GM12878 (cell line): Measurements from ENCODE around the gene SLC19A1. TPM values are rescaled to one million over a fixed set of nuclear protein-coding genes. Genes with fewer than 3 reads are reported as not detected.

ENCODE experiments used
- ATAC-seq: fragments of 200-7000 bp; cut with Tn5 transposase; 3 replicates; pipeline ENCODE4 v1.9.1; 2020; ENCODE audit warnings: mild to moderate bottlenecking, moderate library complexity
- Bru-seq: library from RNA; stranded (reverse); fragments of 400-500 nt; gene quantifications from one replicate; lab custom pipeline; 2021; lab: Mats Ljungman, UMichigan
- BruChase-seq, 2 experiments: library from RNA; stranded (reverse); fragments of 400-500 nt; gene quantifications; one replicate each; lab custom pipeline; 2021; lab: Mats Ljungman, UMichigan
- BruUV-seq: library from RNA; stranded (reverse); fragments of 400-500 nt; replicated peaks from 2 replicates; lab custom pipeline; 2021; lab: Mats Ljungman, UMichigan
- CTCF ChIA-PET: fragments of 300-600 bp; sonication (Branson Sonifier 250); formaldehyde crosslinking; extraction: SDS; loops from one replicate; lab custom pipeline; 2021; ENCODE audit warnings: inconsistent platforms; lab: Yijun Ruan, JAX
- POLR2A ChIA-PET: fragments of 350-600 bp; formaldehyde crosslinking; extraction: SDS; loops from one replicate; lab custom pipeline; 2021; ENCODE audit warnings: inconsistent platforms; lab: Charles Lee
- RAD21 ChIA-PET: fragments of 300-600 bp; sonication (Branson Sonifier 250); formaldehyde crosslinking; loops from one replicate; lab custom pipeline; 2023; ENCODE audit warnings: antibody characterized with exemption; ENCODE audit not compliant: unreplicated experiment; lab: Charles Lee
- SMC1A ChIA-PET: fragments of 300-600 bp; sonication (Branson Sonifier 250); formaldehyde crosslinking; loops from one replicate; lab custom pipeline; 2023; ENCODE audit not compliant: unreplicated experiment, uncharacterized antibody; lab: Charles Lee
- DNase-seq: peaks from one replicate; pipeline ENCODE4 v3.0.0-alpha.2; 2011; ENCODE audit warnings: low read depth, low spot score
- FAIRE-seq: peaks from 3 replicates; lab custom pipeline; 2011; peaks lifted over from hg19 to GRCh38; lab: Jason Lieb, UNC
- H2AFZ ChIP-seq: 2 replicates; pipeline ENCODE4 v1.6.0; 2011; ENCODE audit warnings: low read depth, low read length, control low read depth; ENCODE audit not compliant: control insufficient read depth
- H3K27ac ChIP-seq: 2 replicates; pipeline ENCODE4 v1.5.1; 2011; ENCODE audit warnings: control low read depth; ENCODE audit not compliant: control insufficient read depth, insufficient read depth
- H3K27me3 ChIP-seq, 2 experiments: replicated peaks in 1 of 2; 2 replicates each; pipeline versions ENCODE4 v1.6.0 to v1.6.1; 2011; ENCODE audit warnings: low read length in 1 of 2; ENCODE audit not compliant: control insufficient read depth in 2 of 2, insufficient read depth in 2 of 2
- H3K36me3 ChIP-seq, 2 experiments: 2 replicates each; pipeline ENCODE4 v1.5.1; 2011; ENCODE audit warnings: low read length in 1 of 2; ENCODE audit not compliant: control insufficient read depth in 2 of 2, insufficient read depth in 2 of 2
- H3K4me1 ChIP-seq: 2 replicates; pipeline ENCODE4 v1.6.1; 2011; ENCODE audit warnings: mild to moderate bottlenecking, low read length, moderate library complexity, mixed read lengths; ENCODE audit not compliant: control insufficient read depth, insufficient read depth
- H3K4me2 ChIP-seq: 2 replicates; pipeline ENCODE4 v1.6.0; 2011; ENCODE audit warnings: control low read depth; ENCODE audit not compliant: control insufficient read depth, insufficient read depth
- H3K4me3 ChIP-seq: fragments of 200-600 bp; sonication (generic); 2 replicates; pipeline ENCODE4 v1.5.1; 2016
- H3K79me2 ChIP-seq: 2 replicates; pipeline ENCODE4 v1.6.0; 2011; ENCODE audit warnings: low read length; ENCODE audit not compliant: control insufficient read depth, insufficient read depth
- H3K9ac ChIP-seq: 2 replicates; pipeline ENCODE4 v1.8.0; 2011; ENCODE audit warnings: low read length, control low read depth, mixed read lengths; ENCODE audit not compliant: control insufficient read depth, insufficient read depth
- H3K9me3 ChIP-seq: replicated peaks from 3 replicates; pipeline ENCODE4 v1.5.1; 2011; ENCODE audit warnings: mild to moderate bottlenecking, low read length; ENCODE audit not compliant: control insufficient read depth, insufficient read depth
- H4K20me1 ChIP-seq: 2 replicates; pipeline ENCODE4 v1.6.0; 2011; ENCODE audit not compliant: control insufficient read depth, insufficient read depth
- BHLHE40 ChIP-seq, 2 experiments: fragments of 450-650 bp in 1 of 2; IDR thresholded peaks; 2 replicates each; pipeline ENCODE4 v1.6.1; 2011 to 2017; ENCODE audit warnings: low read depth in 2 of 2, borderline replicate concordance in 1 of 2, improper control_type of control experiment in 1 of 2, low read length in 1 of 2, mild to moderate bottlenecking in 1 of 2
- CBFB ChIP-seq: IDR thresholded peaks from 2 replicates; pipeline ENCODE4 v1.6.1; 2016; ENCODE audit warnings: antibody characterized with exemption, low read depth
- E4F1 ChIP-seq: fragments of 450-650 bp; IDR thresholded peaks from 2 replicates; pipeline ENCODE4 v1.6.1; 2018; ENCODE audit warnings: borderline replicate concordance, mild to moderate bottlenecking; ENCODE audit not compliant: partially characterized antibody
- ELK1 ChIP-seq: IDR thresholded peaks from 2 replicates; pipeline ENCODE4 v1.6.1; 2012; ENCODE audit warnings: low read depth, low read length, improper control_type of control experiment
- HDGF ChIP-seq: fragments of 450-650 bp; IDR thresholded peaks from 2 replicates; pipeline ENCODE4 v1.6.1; 2016; ENCODE audit warnings: antibody characterized with exemption
- LARP7 ChIP-seq: fragments of 450-650 bp; IDR thresholded peaks from 2 replicates; pipeline ENCODE4 v1.6.1; 2017; ENCODE audit warnings: mild to moderate bottlenecking
- MXI1 ChIP-seq: fragments of 150-350 bp; IDR thresholded peaks from 2 replicates; pipeline ENCODE4 v1.6.1; 2011; ENCODE audit warnings: low read depth, mild to moderate bottlenecking, inconsistent platforms, low read length, improper control_type of control experiment
- MYC ChIP-seq: IDR thresholded peaks from 2 replicates; pipeline ENCODE4 v1.6.1; 2011; ENCODE audit warnings: mild to moderate bottlenecking, low read length, moderate library complexity, inconsistent platforms; ENCODE audit not compliant: insufficient read depth, insufficient replicate concordance, insufficient read length, severe bottlenecking
- PML ChIP-seq: IDR thresholded peaks from 2 replicates; pipeline ENCODE4 v1.6.1; 2012; ENCODE audit warnings: low read length, inconsistent platforms
- REST ChIP-seq: IDR thresholded peaks from 2 replicates; pipeline ENCODE4 v1.6.1; 2012; ENCODE audit warnings: mild to moderate bottlenecking, low read depth, low read length
- SP1 ChIP-seq: IDR thresholded peaks from one replicate; pipeline ENCODE4 v1.6.1; 2011; ENCODE audit warnings: low read depth, low read length
- WGBS: methylation state at CpG from one replicate; pipeline ENCODE4 v1.1.6; 2016; ENCODE audit warnings: low lambda C conversion rate; ENCODE audit not compliant: insufficient replicate concordance, insufficient coverage; ENCODE audit errors: missing lambda C conversion rate; 5-methylcytosine and 5-hydroxymethylcytosine counted together
- in situ Hi-C: fragments of 300-500 bp; cut with MboI; formaldehyde crosslinking; loops from 9 replicates; pipeline ENCODE4 v1.14.3; 2018; ENCODE audit warnings: mixed read lengths
- intact Hi-C: fragments of 100-400 bp; cut with micrococcal nuclease; formaldehyde crosslinking; loops from one replicate; pipeline ENCODE4 v1.14.2; 2022; ENCODE audit not compliant: unreplicated experiment
- long read RNA-seq, 2 experiments: library from polyadenylated mRNA; unstranded; transcript quantifications; one replicate each; pipeline ENCODE4 v2.0.0, GENCODE V29; 2019 to 2020
- polyA minus RNA-seq, 3 experiments: library from RNA; depleted of rRNA, polyadenylated mRNA; stranded (reverse); fragments of >200 nt; gene quantifications; 2 replicates each; pipeline ENCODE4 v1.2.3, GENCODE V29; 2011
- polyA plus RNA-seq, 11 experiments: library from polyadenylated mRNA; depleted of rRNA in 4 of 11; unstranded in 6 of 11; stranded (reverse) in 5 of 11; fragments of >200 nt; fragmentation: Nextera tagmentation in 4 of 11; fragmentation: Illumina TruSeq in 1 of 11; extraction: Ambion mirVana in 4 of 11; extraction: Trizol in 1 of 11; gene quantifications; 1 replicate in 1 of 11; 2 replicates in 10 of 11; pipeline versions ENCODE4 v1.2.1 to v1.2.3, GENCODE V29; 2011 to 2016; ENCODE audit warnings: inconsistent platforms in 2 of 11, missing spikeins in 2 of 11, low read depth in 1 of 11
- total RNA-seq, 4 experiments: library from RNA; depleted of rRNA in 3 of 4; stranded (reverse); fragments of >200 nt in 3 of 4; fragmentation: Illumina TruSeq in 1 of 4; extraction: Trizol in 1 of 4; gene quantifications; 2 replicates each; pipeline versions ENCODE4 v1.2.1 to v1.2.3, GENCODE V29; 2013 to 2021

Gene SLC19A1
- 66.8 and 69.0 TPM in 2 replicates for total RNA-seq (2013; cell fraction: nucleolus; rRNA removed)
- total RNA-seq (2014; rRNA removed), result 14.7 and 18.4 TPM in 2 replicates
- 5.5 and 6.1 TPM in 2 replicates for total RNA-seq (2014; rRNA removed; fragmentation: Illumina TruSeq; extraction: Trizol)
- total RNA-seq (2021), result 43.8 and 49.7 TPM in 2 replicates
- 3.7 TPM for polyA plus RNA-seq (2011; ENCODE audit: low read depth)
- 1.9 and 5.6 TPM in 2 replicates for polyA plus RNA-seq (2011; rRNA removed)
- 10.4 and 16.7 TPM in 2 replicates for polyA plus RNA-seq (2011; cell fraction: cytosol; rRNA removed)
- 36.7 and 53.6 TPM in 2 replicates for polyA plus RNA-seq (2011; cell fraction: nucleus; rRNA removed)
- 12.3 and 13.1 TPM in 2 replicates for polyA plus RNA-seq (2012)
- 1.6 and 3.5 TPM in 2 replicates for polyA plus RNA-seq (2014; fragmentation: Illumina TruSeq; extraction: Trizol)
- polyA plus RNA-seq (2014; fragmentation: Nextera tagmentation; extraction: Ambion mirVana), result 1 to 10 TPM in 1 of 2 experiments, under 1 TPM in 1; 0.42 to 1.5 TPM
- polyA plus RNA-seq (2014; rRNA removed), result 23.8 and 29.8 TPM in 2 replicates
- 10 to 100 TPM; 40.3 to 42.0 TPM for polyA plus RNA-seq (2016; fragmentation: Nextera tagmentation; extraction: Ambion mirVana)
- 16.2 and 21.9 TPM in 2 replicates for polyA minus RNA-seq (2011; rRNA and poly(A)+ RNA removed)
- 9.0 and 10.3 TPM in 2 replicates for polyA minus RNA-seq (2011; cell fraction: cytosol; rRNA and poly(A)+ RNA removed)
- 12.1 and 17.7 TPM in 2 replicates for polyA minus RNA-seq (2011; cell fraction: nucleus; rRNA and poly(A)+ RNA removed)
- Bru-seq, nascent RNA, result percentile 58 among the genes with signal in this experiment
- BruChase-seq, experiment 1, labeled RNA remaining after a 6-hour chase, result percentile 66 among the genes with signal in this experiment
- BruChase-seq, experiment 2, labeled RNA remaining after a 2-hour chase, result percentile 66 among the genes with signal in this experiment
- long read RNA-seq, experiment 1, transcript SLC19A1-201 (6 exons, 3,811 nt), result major isoform, 18 of 40 reads
- long read RNA-seq, experiment 1, partial matches to known transcripts, result 4 of 40 reads
- long read RNA-seq, experiment 1, other reads (novel, unspliced or antisense), result 17 of 40 reads
- long read RNA-seq, experiment 2, partial matches to known transcripts, result 1 of 1 reads
- long read RNA-seq, experiment 2, other reads (novel, unspliced or antisense), result 0 of 1 reads

- peak within 1 kb of the TSS; percentile 69 for H3K27ac ChIP-seq
- peaks cover 12% of the 10 kb centered on the region for H3K4me1 ChIP-seq
- SMC1A ChIA-PET, result no interaction called here
- no peaks in the 10 kb centered on the region for H4K20me1 ChIP-seq
- peak within 1 kb of the TSS; percentile 69 for H3K9ac ChIP-seq
- peak within 1 kb of the TSS; percentile 45 for H2AFZ ChIP-seq
- FAIRE-seq, result no peak
- H3K4me3 ChIP-seq, result peak within 1 kb of the TSS; percentile 78
- no peaks in the 10 kb centered on the region for H3K27me3 ChIP-seq
- intact Hi-C loops, result loop anchor here (10.0 kb wide), 1 partner anchor 67 kb away; no protein-coding TSS in a partner anchor
- POLR2A ChIA-PET, result no interaction called here
- BruUV-seq, result no TSS peak
- peak; percentile 86 for ATAC-seq
- H3K36me3 ChIP-seq, result peaks cover 0 to 5% of the 10 kb centered on the region in 2 experiments; a peak in 2 of 4 replicates
- CTCF ChIA-PET, result no interaction called here
- DNase-seq, result no peak
- peak within 1 kb of the TSS; percentile 95 for H3K4me2 ChIP-seq
- RAD21 ChIA-PET, result no interaction called here
- WGBS, result no CpG with 5 or more reads among the region's 59 CpGs
- no peaks in the 10 kb centered on the region for H3K9me3 ChIP-seq
- in situ Hi-C loops, result no loop called here
- peaks cover 33% of the 10 kb centered on the region for H3K79me2 ChIP-seq
- TF ChIP-seq HDGF (no peak), CBFB (no peak), E4F1 (no peak), LARP7 (0 out of 2 replicates have a peak, but pooled peaks have one; percentile 34), BHLHE40 (IDR thresholded peaks at IDR 0.05; ENCODE audit: borderline replicate concordance in 1 of 2, low read depth in 2 of 2, low read length in 1 of 2) (peak in 1 of 2 experiments; percentile 73; a peak in 2 of 4 replicates), PML (no peak), MXI1 (peak; percentile 61; the same call in 1 of the 2 replicates), MYC (no peak), REST (no peak), SP1 (peak; percentile 39), ELK1 (no peak)
These were observed at the start of gene SLC19A1 for GRCh38 chr21:45542242-45542666. TSS of gene SLC19A1 (minus strand) at chr21:45542440. CDS start at chr21:45537959, 4,481 bp downstream.
